ENCODE measurements around the gene ITPR3. TPM values are rescaled to one million over a fixed set of nuclear protein-coding genes. Genes with fewer than 3 reads are reported as not detected.

Gene ITPR3
- total RNA-seq, 2 donors from 2014 or later: 29.6 to 33.3 TPM

DNA sequence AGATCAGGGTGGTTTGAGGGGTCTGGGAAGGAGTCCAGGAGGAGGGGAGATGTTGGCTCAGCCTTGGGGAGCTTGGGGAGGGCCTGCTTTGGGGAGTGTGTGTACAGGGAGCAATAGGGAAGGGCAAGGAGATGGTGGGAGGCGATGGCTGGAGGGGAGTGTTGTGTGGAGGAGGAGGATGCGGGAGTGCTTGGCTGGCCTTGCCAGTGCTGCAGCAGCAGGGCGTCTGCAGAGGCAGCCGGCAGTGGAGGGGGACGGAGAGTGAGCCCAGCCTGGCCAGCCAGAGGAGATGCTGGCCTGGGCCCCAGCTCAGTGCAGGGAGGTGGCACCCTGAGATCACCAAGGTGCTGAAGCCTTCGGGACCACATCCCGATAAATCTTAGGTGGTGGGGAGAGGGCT, 121.7 kb downstream of the ITPR3 start:
- 78 to 100% methylated on average over 2 to 7 of the region's 7 CpGs for WGBS, 2 experiments (ENCODE audit: insufficient coverage in 1 of 2, insufficient read length in 1 of 2)
- Histone ChIP-seq H3K27ac (ENCODE audit: low read depth, low read length) (no peak overlapping the region), H3K36me3 (ENCODE audit: control insufficient read depth, insufficient read depth, low read length) (no peaks in the 10 kb centered on the region), H3K27me3 (ENCODE audit: control insufficient read depth, insufficient read depth, low read length, poor library complexity, severe bottlenecking) (no peaks in the 10 kb centered on the region), H3K4me3 (ENCODE audit: low read length) (no peak overlapping the region), H3K4me1 (ENCODE audit: control insufficient read depth, insufficient read depth, low read length) (peaks cover 11% of the 10 kb centered on the region), H3K9me3 (ENCODE audit: control insufficient read depth, low read length) (no peaks in the 10 kb centered on the region), H3K9ac (ENCODE audit: extremely low read depth, low read length, poor library complexity, severe bottlenecking) (no peak overlapping the region)
- no peaks in the 10 kb centered on the region for H3K36me3 Mint-ChIP-seq (ENCODE audit: low read depth)
- peaks cover 7% of the 10 kb centered on the region for H3K27me3 Mint-ChIP-seq (ENCODE audit: insufficient read depth)
- no peak for DNase-seq
- H3K27ac Mint-ChIP-seq: no peak overlapping the region
- no peaks in the 10 kb centered on the region for H3K9me3 Mint-ChIP-seq
- peaks cover 21% of the 10 kb centered on the region for H3K4me1 Mint-ChIP-seq
- H3K4me3 Mint-ChIP-seq: no peak overlapping the region
- TF ChIP-seq, protein P1, sequence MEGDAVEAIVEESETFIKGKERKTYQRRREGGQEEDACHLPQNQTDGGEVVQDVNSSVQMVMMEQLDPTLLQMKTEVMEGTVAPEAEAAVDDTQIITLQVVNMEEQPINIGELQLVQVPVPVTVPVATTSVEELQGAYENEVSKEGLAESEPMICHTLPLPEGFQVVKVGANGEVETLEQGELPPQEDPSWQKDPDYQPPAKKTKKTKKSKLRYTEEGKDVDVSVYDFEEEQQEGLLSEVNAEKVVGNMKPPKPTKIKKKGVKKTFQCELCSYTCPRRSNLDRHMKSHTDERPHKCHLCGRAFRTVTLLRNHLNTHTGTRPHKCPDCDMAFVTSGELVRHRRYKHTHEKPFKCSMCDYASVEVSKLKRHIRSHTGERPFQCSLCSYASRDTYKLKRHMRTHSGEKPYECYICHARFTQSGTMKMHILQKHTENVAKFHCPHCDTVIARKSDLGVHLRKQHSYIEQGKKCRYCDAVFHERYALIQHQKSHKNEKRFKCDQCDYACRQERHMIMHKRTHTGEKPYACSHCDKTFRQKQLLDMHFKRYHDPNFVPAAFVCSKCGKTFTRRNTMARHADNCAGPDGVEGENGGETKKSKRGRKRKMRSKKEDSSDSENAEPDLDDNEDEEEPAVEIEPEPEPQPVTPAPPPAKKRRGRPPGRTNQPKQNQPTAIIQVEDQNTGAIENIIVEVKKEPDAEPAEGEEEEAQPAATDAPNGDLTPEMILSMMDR (conservative IDR thresholded peaks at IDR 0.05): no peak

DNA sequence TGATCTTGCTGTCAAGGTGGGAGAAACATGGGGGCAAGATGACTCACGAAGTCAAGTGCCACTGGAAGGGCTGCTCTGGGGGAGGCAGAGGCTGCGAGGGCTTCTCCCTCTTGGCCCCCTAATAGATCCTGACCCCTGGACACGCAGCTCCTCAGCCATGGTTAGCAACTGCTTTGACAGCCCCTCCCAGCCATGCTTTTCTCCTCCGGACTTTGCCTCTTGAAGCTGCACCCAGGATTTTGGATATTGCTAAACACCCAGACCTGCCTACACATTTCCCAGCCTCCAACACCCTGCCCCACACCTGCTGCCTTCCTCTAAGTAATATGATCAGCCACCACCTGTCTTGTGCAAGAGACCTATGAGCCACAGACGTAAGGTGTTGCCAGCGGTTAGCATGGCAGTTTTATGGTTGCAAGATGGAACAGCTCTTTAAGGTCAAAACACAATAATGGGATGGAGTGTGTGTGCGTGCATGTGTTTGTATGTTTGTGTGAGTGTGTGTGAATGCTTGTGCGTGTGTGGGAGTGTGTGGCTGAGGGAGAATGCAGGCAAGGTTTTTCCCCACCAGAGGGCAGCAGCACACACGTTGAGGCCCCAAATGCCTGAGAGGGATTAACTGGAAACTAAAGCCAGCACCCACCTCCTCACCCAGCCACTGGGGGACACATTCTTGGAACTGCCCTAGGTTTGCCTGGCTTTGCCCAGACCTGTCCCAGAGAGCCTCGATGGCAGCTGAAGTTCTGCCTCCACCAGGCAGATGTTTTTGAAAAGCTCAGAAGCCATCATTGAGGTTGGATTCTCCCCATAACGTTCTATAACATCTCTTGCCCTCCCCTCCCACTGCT, 123.1 kb downstream of the ITPR3 start:
- WGBS, 2 experiments (ENCODE audit: insufficient coverage in 1 of 2, insufficient read length in 1 of 2): 58 to 61% methylated on average over 7 to 11 of the region's 11 CpGs
- DNase-seq: peak; percentile 93
- TF ChIP-seq, protein P1 (conservative IDR thresholded peaks at IDR 0.05): peak; percentile 96
- Mint-ChIP-seq H3K27ac (no peak overlapping the region), H3K36me3 (ENCODE audit: low read depth) (no peaks in the 10 kb centered on the region), H3K9me3 (no peaks in the 10 kb centered on the region), H3K27me3 (ENCODE audit: insufficient read depth) (peaks cover 8% of the 10 kb centered on the region), H3K4me1 (peaks cover 26% of the 10 kb centered on the region), H3K4me3 (no peak overlapping the region)
- H3K36me3 ChIP-seq (ENCODE audit: control insufficient read depth, insufficient read depth, low read length): no peaks in the 10 kb centered on the region
- no peak overlapping the region for H3K4me3 ChIP-seq (ENCODE audit: low read length)
- H3K27ac ChIP-seq (ENCODE audit: low read depth, low read length): no peak overlapping the region
- H3K9me3 ChIP-seq (ENCODE audit: control insufficient read depth, low read length): no peaks in the 10 kb centered on the region
- H3K27me3 ChIP-seq (ENCODE audit: control insufficient read depth, insufficient read depth, low read length, poor library complexity, severe bottlenecking): no peaks in the 10 kb centered on the region
- H3K4me1 ChIP-seq (ENCODE audit: control insufficient read depth, insufficient read depth, low read length): peaks cover 17% of the 10 kb centered on the region
- H3K9ac ChIP-seq (ENCODE audit: extremely low read depth, low read length, poor library complexity, severe bottlenecking): no peak overlapping the region

DNA sequence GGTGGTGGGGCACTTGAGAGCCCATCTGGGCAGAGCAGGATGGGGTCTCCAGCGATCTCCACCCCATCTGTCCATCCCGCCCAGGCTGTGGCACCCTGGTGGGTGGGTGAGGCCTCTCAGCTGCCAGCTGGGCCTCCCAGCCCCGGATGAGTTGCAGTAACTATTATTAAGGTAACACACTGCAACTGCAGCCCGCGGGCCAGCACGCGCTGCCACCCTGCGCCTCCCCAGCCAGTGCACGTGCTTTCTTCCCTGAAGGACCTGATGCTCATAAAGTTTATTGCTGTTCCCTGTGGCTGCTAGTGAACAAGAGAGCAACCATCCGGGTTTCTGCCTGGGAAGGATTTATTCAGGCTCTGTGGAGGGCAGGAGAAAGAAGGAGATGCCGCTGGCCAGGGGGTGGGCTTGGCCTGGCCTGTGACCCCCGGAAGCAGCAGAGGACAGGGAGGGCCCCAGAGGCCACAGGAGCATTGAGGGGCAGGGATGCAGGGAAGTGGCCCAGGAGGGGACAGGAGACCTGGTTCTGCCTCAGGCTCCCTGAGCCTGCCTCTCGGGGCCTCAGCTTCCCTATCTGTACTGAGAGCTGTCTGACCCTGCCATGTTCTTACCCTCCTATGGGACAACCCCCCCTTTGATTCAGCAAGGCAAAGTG, 123.9 kb downstream of the ITPR3 start:
- Mint-ChIP-seq H3K9me3 (no peaks in the 10 kb centered on the region), H3K27ac (no peak overlapping the region)

More for the DNA sequence above, 123.9 kb downstream of the ITPR3 start:
- Mint-ChIP-seq H3K4me3 (no peak overlapping the region), H3K36me3 (ENCODE audit: low read depth) (no peaks in the 10 kb centered on the region), H3K27me3 (ENCODE audit: insufficient read depth) (peaks cover 8% of the 10 kb centered on the region), H3K4me1 (peaks cover 33% of the 10 kb centered on the region)
- no peak overlapping the region for H3K9ac ChIP-seq (ENCODE audit: extremely low read depth, low read length, poor library complexity, severe bottlenecking)
- WGBS, 2 experiments (ENCODE audit: insufficient coverage in 1 of 2, insufficient read length in 1 of 2): 72 to 81% methylated on average over 10 to 13 of the region's 13 CpGs
- H3K4me1 ChIP-seq (ENCODE audit: control insufficient read depth, insufficient read depth, low read length): peaks cover 22% of the 10 kb centered on the region
- H3K27ac ChIP-seq (ENCODE audit: low read depth, low read length): peak overlapping the region; percentile 71
- no peaks in the 10 kb centered on the region for H3K27me3 ChIP-seq (ENCODE audit: control insufficient read depth, insufficient read depth, low read length, poor library complexity, severe bottlenecking)
- H3K36me3 ChIP-seq (ENCODE audit: control insufficient read depth, insufficient read depth, low read length): no peaks in the 10 kb centered on the region
- TF ChIP-seq, protein P1 (conservative IDR thresholded peaks at IDR 0.05): no peak
- no peaks in the 10 kb centered on the region for H3K9me3 ChIP-seq (ENCODE audit: control insufficient read depth, low read length)
- DNase-seq: no peak
- no peak overlapping the region for H3K4me3 ChIP-seq (ENCODE audit: low read length)

All from endodermal cell (in vitro differentiated cells).